GM12891 (cell line): Measurements from ENCODE around the gene ACSM6.

Source experiments
- POLR2A ChIP-seq: IDR thresholded peaks from 2 replicates; pipeline ENCODE4 v1.6.1; 2011; ENCODE audit warnings: low read depth, low read length, control low read depth
- POLR2AphosphoS5 ChIP-seq: IDR thresholded peaks from 2 replicates; pipeline ENCODE4 v1.6.1; 2011; ENCODE audit warnings: low read depth, low read length, control low read depth
- SPI1 ChIP-seq: IDR thresholded peaks from 2 replicates; pipeline ENCODE4 v1.6.1; 2011; ENCODE audit warnings: low read depth, low read length, control low read depth
- TAF1 ChIP-seq: IDR thresholded peaks from 2 replicates; pipeline ENCODE4 v1.6.1; 2011; ENCODE audit warnings: low read depth, low read length, control low read depth

DNA sequence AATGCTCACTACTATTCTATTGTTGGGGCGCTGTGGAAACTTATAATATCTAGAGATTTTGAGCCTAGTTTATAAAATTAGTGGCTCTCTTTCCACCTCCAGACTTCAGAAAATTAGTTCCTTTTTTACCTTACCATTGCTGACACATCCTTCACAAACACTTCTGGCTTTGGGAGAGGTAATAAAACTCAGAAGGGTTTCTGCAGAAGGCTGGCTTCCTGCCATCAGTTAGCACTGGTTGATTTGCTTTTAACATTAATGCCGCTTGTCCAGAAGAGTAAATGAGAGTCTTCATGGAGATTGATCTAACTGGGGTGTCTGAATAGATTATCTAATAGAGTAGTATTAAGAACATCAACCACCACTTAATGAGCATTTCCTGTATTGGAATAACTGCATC is 20.3 kb downstream of the ACSM6 start:
- TF ChIP-seq POLR2A (no peak), TAF1 (no peak), SPI1 (no peak), POLR2AphosphoS5 (no peak)
